ENCODE measurements around the gene TRIP12.

TRIP12 gene

GRCh38 chr2:229952256-229952835 lies 30.5 kb upstream of the TRIP12 start:
- TF ChIP-seq CTCF (IDR thresholded peaks at IDR 0.05; ENCODE audit: insufficient read depth, missing control alignments) = no peak
- no peak for DNase-seq (ENCODE audit: insufficient read length, low spot score)
- no peak for FAIRE-seq

GRCh38 chr2:229947544-229947943 lies 25.7 kb upstream of the TRIP12 start:
- no peak for TF ChIP-seq CTCF (IDR thresholded peaks at IDR 0.05; ENCODE audit: insufficient read depth, missing control alignments)
- FAIRE-seq = no peak
- DNase-seq (ENCODE audit: insufficient read length, low spot score) = no peak

GRCh38 chr2:229945975-229946374 lies 24.2 kb upstream of the TRIP12 start:
- no peak for TF ChIP-seq CTCF (IDR thresholded peaks at IDR 0.05; ENCODE audit: insufficient read depth, missing control alignments)
- DNase-seq (ENCODE audit: insufficient read length, low spot score) (no peak), FAIRE-seq (no peak)

GRCh38 chr2:229943770-229944449 lies 22.1 kb upstream of the TRIP12 start:
- DNase-seq (ENCODE audit: insufficient read length, low spot score) = no peak
- FAIRE-seq = no peak
- TF ChIP-seq CTCF (IDR thresholded peaks at IDR 0.05; ENCODE audit: insufficient read depth, missing control alignments) = no peak

- no peak for FAIRE-seq
- no peak for DNase-seq (ENCODE audit: insufficient read length, low spot score)
- TF ChIP-seq CTCF (IDR thresholded peaks at IDR 0.05; ENCODE audit: insufficient read depth, missing control alignments) = no peak
Observed at GRCh38 chr2:229943171-229943570, 21.4 kb upstream of the TRIP12 start.

- DNase-seq (ENCODE audit: insufficient read length, low spot score) = no peak
- TF ChIP-seq CTCF (IDR thresholded peaks at IDR 0.05; ENCODE audit: insufficient read depth, missing control alignments) = no peak
Observed at GRCh38 chr2:229942671-229943070, 20.9 kb upstream of the TRIP12 start.

GRCh38 chr2:229937537-229937936 lies 15.7 kb upstream of the TRIP12 start:
- TF ChIP-seq CTCF (IDR thresholded peaks at IDR 0.05; ENCODE audit: insufficient read depth, missing control alignments) = no peak
- DNase-seq (ENCODE audit: insufficient read length, low spot score) (no peak), FAIRE-seq (no peak)

More at GRCh38 chr2:229942671-229943070, 20.9 kb upstream of the TRIP12 start:
- FAIRE-seq = no peak
